Mucosa of rectum (tissue), 2 donors: ENCODE measurements around the gene RNF146.
"Not testable (repeated sequence)": the region's sequence is repeated elsewhere in the genome, so short reads cannot be mapped to it uniquely, and the experiment has no call there.

Source experiments
- H3K27ac ChIP-seq, 2 donors: one replicate each; pipeline ENCODE4 v1.7.0; 2013; ENCODE audit warnings: inconsistent platforms in 2 of 2, low read depth in 2 of 2, low read length in 2 of 2
- H3K27me3 ChIP-seq, 2 donors: one replicate each; pipeline ENCODE4 v1.7.0; 2013; ENCODE audit warnings: low read length in 2 of 2; ENCODE audit not compliant: control insufficient read depth in 2 of 2, insufficient read depth in 2 of 2
- H3K36me3 ChIP-seq, 2 donors: one replicate each; pipeline ENCODE4 v1.7.0; 2013; ENCODE audit warnings: low read length in 2 of 2; ENCODE audit not compliant: control insufficient read depth in 2 of 2, insufficient read depth in 2 of 2
- H3K4me1 ChIP-seq, 2 donors: one replicate each; pipeline ENCODE4 v1.7.0; 2013; ENCODE audit warnings: low read length in 2 of 2, mild to moderate bottlenecking in 1 of 2; ENCODE audit not compliant: control insufficient read depth in 2 of 2, insufficient read depth in 2 of 2
- H3K4me3 ChIP-seq, 2 donors: one replicate each; pipeline ENCODE4 v1.7.0; 2013; ENCODE audit warnings: low read length in 2 of 2
- H3K9ac ChIP-seq, 2 donors: one replicate each; pipeline ENCODE4 v1.7.0; 2013; ENCODE audit warnings: low read length in 2 of 2, low read depth in 1 of 2, mild to moderate bottlenecking in 1 of 2
- H3K9me3 ChIP-seq, 2 donors: one replicate each; pipeline ENCODE4 v1.7.0; 2013; ENCODE audit warnings: low read length in 2 of 2; ENCODE audit not compliant: control insufficient read depth in 2 of 2
- donor health status: healthy.
- donor health status: Normal muscosa, but diverticular disease.

RNF146 gene, protein sequence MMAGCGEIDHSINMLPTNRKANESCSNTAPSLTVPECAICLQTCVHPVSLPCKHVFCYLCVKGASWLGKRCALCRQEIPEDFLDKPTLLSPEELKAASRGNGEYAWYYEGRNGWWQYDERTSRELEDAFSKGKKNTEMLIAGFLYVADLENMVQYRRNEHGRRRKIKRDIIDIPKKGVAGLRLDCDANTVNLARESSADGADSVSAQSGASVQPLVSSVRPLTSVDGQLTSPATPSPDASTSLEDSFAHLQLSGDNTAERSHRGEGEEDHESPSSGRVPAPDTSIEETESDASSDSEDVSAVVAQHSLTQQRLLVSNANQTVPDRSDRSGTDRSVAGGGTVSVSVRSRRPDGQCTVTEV

GRCh38 chr6:127266178-127266891 is at the start of gene RNF146:
Gene RNF146, plus strand, starts transcription at chr6:127266864. Its CDS starts 13,475 bp downstream, at chr6:127280339.
- H3K4me3 ChIP-seq: peak within 1 kb of the TSS; percentile 93 to 96
- peak within 1 kb of the TSS; percentile 96 to 97 for H3K9ac ChIP-seq
- H3K4me1 ChIP-seq: peaks cover 12 to 15% of the 10 kb centered on the region in 2 donors
- H3K27ac ChIP-seq: peak within 1 kb of the TSS; percentile 98 to 99
- H3K9me3 ChIP-seq: no peaks in the 10 kb centered on the region
- H3K27me3 ChIP-seq: no peaks in the 10 kb centered on the region
- no peaks in the 10 kb centered on the region for H3K36me3 ChIP-seq

DNA sequence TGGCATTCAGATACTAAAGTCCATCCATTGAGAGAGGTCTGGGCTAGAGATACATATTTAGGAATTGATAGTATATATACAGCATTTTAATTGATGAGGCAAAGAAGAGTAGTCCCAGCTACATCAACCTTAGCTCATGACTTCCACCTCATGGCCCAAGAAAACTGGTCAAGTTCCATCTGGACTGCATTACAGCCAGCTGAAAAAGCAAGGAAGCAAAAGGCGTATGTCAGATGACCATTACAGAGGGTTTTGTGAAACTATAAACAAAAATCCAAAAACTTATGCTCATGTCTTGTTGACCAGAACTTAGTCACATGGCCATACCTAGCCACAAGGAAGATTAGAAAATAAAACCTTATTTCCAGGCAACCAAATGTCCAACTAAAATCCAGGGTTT is 46.8 kb upstream of the RNF146 start:
- Histone ChIP-seq H3K36me3 (no peaks in the 10 kb centered on the region), H3K4me3 (no peak overlapping the region), H3K9ac (no peak overlapping the region), H3K9me3 (no peaks in the 10 kb centered on the region), H3K27ac (no peak overlapping the region), H3K27me3 (no peaks in the 10 kb centered on the region), H3K4me1 (no peaks in the 10 kb centered on the region)

- no peaks in the 10 kb centered on the region for H3K4me1 ChIP-seq
- no peaks in the 10 kb centered on the region for H3K36me3 ChIP-seq
- no peak overlapping the region for H3K9ac ChIP-seq
- H3K9me3 ChIP-seq: no peaks in the 10 kb centered on the region
- H3K27me3 ChIP-seq: no peaks in the 10 kb centered on the region
- H3K27ac ChIP-seq: no peak overlapping the region
- H3K4me3 ChIP-seq: no peak overlapping the region
These were observed 45.5 kb upstream of the RNF146 start for GRCh38 chr6:127221201-127221600.

- no peak overlapping the region for H3K9ac ChIP-seq
- H3K36me3 ChIP-seq: no peaks in the 10 kb centered on the region
- no peak overlapping the region for H3K27ac ChIP-seq
- H3K9me3 ChIP-seq: no peaks in the 10 kb centered on the region
- no peak overlapping the region for H3K4me3 ChIP-seq
- H3K4me1 ChIP-seq: no peaks in the 10 kb centered on the region
- H3K27me3 ChIP-seq: no peaks in the 10 kb centered on the region
These were observed 44.2 kb upstream of the RNF146 start for GRCh38 chr6:127222418-127222817.

GRCh38 chr6:127225497-127225896 is 41.2 kb upstream of the RNF146 start:
- Histone ChIP-seq H3K27me3 (no peaks in the 10 kb centered on the region), H3K9ac (no peak overlapping the region), H3K36me3 (no peaks in the 10 kb centered on the region), H3K4me1 (no peaks in the 10 kb centered on the region), H3K9me3 (no peaks in the 10 kb centered on the region), H3K4me3 (no peak overlapping the region), H3K27ac (no peak overlapping the region)

DNA sequence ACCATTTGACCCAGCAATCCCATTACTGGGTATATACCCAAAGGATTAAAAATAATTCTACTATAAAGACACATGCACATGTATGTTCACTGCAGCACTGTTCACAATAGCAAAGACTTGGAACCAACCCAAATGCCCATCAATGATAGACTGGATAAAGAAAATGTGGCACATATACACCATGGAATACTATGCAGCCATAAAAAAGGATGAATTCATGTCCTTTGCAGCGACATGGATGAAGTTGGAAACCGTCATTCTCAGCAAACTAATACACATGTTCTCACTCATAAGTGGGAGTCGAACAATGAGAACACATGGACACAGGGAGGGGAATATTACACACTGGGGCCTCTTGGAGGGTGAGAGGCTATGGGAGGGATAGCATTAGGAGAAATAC is 32.8 kb upstream of the RNF146 start:
- not testable (repeated sequence) for H3K27me3 ChIP-seq, H3K27ac ChIP-seq, H3K36me3 ChIP-seq, H3K4me1 ChIP-seq, H3K4me3 ChIP-seq, H3K9ac ChIP-seq, H3K9me3 ChIP-seq

GRCh38 chr6:127243501-127243900 is 23.2 kb upstream of the RNF146 start:
- no peak overlapping the region for H3K4me3 ChIP-seq
- no peaks in the 10 kb centered on the region for H3K9me3 ChIP-seq
- H3K36me3 ChIP-seq: no peaks in the 10 kb centered on the region
- no peak overlapping the region for H3K9ac ChIP-seq
- H3K27me3 ChIP-seq: no peaks in the 10 kb centered on the region
- H3K27ac ChIP-seq: no peak overlapping the region
- H3K4me1 ChIP-seq: no peaks in the 10 kb centered on the region

- no peak overlapping the region for H3K27ac ChIP-seq
- H3K9me3 ChIP-seq: no peaks in the 10 kb centered on the region
- no peaks in the 10 kb centered on the region for H3K27me3 ChIP-seq
- no peak overlapping the region for H3K4me3 ChIP-seq
- H3K4me1 ChIP-seq: no peaks in the 10 kb centered on the region
- no peaks in the 10 kb centered on the region for H3K36me3 ChIP-seq
- no peak overlapping the region for H3K9ac ChIP-seq
These were observed 19.3 kb upstream of the RNF146 start for GRCh38 chr6:127247114-127248096.

GRCh38 chr6:127249621-127250020 is 17.0 kb upstream of the RNF146 start:
- no peaks in the 10 kb centered on the region for H3K36me3 ChIP-seq
- no peaks in the 10 kb centered on the region for H3K27me3 ChIP-seq

DNA sequence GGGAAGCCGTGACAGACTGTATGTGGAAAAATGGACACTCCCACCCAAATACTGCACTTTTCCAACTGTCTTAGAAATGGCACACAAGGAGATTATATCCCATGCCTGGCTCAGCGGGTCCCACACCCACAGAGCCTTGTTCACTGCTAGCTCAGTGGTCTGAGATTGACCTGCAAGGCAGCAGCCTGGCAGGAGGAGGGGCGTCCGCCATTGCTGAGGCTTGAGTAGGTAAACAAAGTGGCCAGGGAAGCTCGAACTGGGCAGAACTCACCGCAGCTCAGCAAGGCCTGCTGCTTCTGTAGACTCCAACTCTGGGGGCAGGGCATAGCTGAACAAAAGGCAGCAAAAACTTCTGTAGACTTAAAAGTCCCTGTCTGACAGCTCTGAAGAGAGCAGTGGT is 11.4 kb upstream of the RNF146 start:
- Histone ChIP-seq H3K9me3 (no peaks in the 10 kb centered on the region), H3K4me1 (no peaks in the 10 kb centered on the region), H3K27me3 (no peaks in the 10 kb centered on the region), H3K36me3 (no peaks in the 10 kb centered on the region), H3K27ac (no peak overlapping the region), H3K9ac (no peak overlapping the region), H3K4me3 (no peak overlapping the region)

More at GRCh38 chr6:127249621-127250020, 17.0 kb upstream of the RNF146 start:
- Histone ChIP-seq H3K4me3 (no peak overlapping the region), H3K4me1 (no peaks in the 10 kb centered on the region), H3K9me3 (no peaks in the 10 kb centered on the region), H3K9ac (no peak overlapping the region), H3K27ac (no peak overlapping the region)
